NCI-H1092 (cell line): ENCODE data around the gene IL20.

Experiments
- DNase-seq: peaks from one replicate; lab custom pipeline; 2025; lab: John Stamatoyannopoulos, UW

The IL20 gene

GRCh38 chr1:206903687-206904086 is 38.3 kb downstream of the IL20 start:
- DNase-seq = no peak

GRCh38 chr1:206904423-206905142 is 39.2 kb downstream of the IL20 start:
- DNase-seq = no peak

GRCh38 chr1:206905295-206906164 is 40.1 kb downstream of the IL20 start:
- DNase-seq = no peak

- no peak for DNase-seq
Observed at GRCh38 chr1:206907304-206907991, 42.0 kb downstream of the IL20 start.

GRCh38 chr1:206908038-206908437 is 42.6 kb downstream of the IL20 start:
- no peak for DNase-seq

GRCh38 chr1:206909161-206909882 is 43.9 kb downstream of the IL20 start:
- DNase-seq = peak; percentile 51

- no peak for DNase-seq
Observed at GRCh38 chr1:206909883-206910318, 44.5 kb downstream of the IL20 start.

- no peak for DNase-seq
Observed at GRCh38 chr1:206911064-206911663, 45.7 kb downstream of the IL20 start.

- peak; percentile 81 for DNase-seq
Observed at GRCh38 chr1:206912445-206913095, 47.1 kb downstream of the IL20 start.

GRCh38 chr1:206913766-206914537 is 48.5 kb downstream of the IL20 start:
- DNase-seq = no peak

GRCh38 chr1:206915030-206915735 is 49.8 kb downstream of the IL20 start:
- DNase-seq = no peak

GRCh38 chr1:206916000-206916709 is 50.7 kb downstream of the IL20 start:
- DNase-seq = no peak

- DNase-seq = no peak
Observed at GRCh38 chr1:206918076-206918475, 52.7 kb downstream of the IL20 start.
